Measurements from ENCODE around the gene BOLL.
"Not testable (repeated sequence)": the region's sequence is repeated elsewhere in the genome, so short reads cannot be mapped to it uniquely, and the experiment has no call there.

DNA sequence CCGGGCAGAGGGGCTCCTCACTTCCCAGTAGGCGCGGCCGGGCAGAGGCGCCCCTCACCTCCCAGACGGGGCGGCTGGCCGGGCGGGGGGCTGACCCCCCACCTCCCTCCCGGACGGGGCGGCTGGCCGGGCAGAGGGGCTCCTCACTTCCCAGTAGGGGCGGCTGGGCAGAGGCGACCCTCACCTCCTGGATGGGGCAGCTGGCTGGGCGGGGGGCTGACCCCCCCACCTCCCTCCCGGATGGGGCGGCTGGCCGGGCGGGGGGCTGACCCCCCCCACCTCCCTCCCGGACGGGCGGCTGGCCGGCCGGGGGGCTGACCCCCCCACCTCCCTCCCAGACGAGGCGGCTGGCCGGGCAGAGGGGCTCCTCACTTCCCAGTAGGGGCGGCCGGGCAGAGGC, 89.1 kb downstream of the BOLL start:
- not testable (repeated sequence) for TF ChIP-seq YY1 (IDR thresholded peaks at IDR 0.05; ENCODE audit: insufficient read depth, insufficient read length); ZNF274 (IDR thresholded peaks at IDR 0.05; ENCODE audit: low read depth, low read length)
